ENCODE results near the gene DCUN1D3. TPM values are rescaled to one million over a fixed set of nuclear protein-coding genes. Genes with fewer than 3 reads are reported as not detected.

The DCUN1D3 gene
- total RNA-seq, 2 experiments from 2014 or later: 3.1 to 4.5 TPM

DNA sequence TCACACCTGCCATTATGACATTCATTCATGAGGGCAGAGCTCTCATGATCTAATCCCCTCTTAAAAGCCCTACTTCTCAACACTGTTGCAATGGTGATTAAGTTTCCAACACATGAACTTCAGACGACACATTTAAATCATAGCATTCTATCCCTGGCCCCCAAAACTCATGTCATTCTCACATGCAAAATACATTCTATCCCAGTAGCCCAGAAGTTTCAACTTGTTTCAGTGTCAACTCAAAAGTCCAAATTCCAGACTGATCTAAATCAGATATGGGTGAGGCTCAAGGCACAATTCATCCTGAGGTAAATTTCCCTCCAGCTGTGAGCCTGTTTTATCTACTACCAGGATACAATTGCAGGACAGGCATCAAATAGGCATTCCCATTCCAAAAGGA, 25.6 kb upstream of the DCUN1D3 start:
- no peak overlapping the region for H3K4me2 ChIP-seq (ENCODE audit: low read length)
- POLR2A ChIA-PET: interaction anchor here (0.7 kb wide), 1 partner anchor 172 kb away, joined by 3 read pairs; no protein-coding TSS in a partner anchor
- H3K27ac ChIP-seq (ENCODE audit: low read depth, low read length, poor library complexity, severe bottlenecking): no peak overlapping the region
- H3K4me3 ChIP-seq (ENCODE audit: low read depth, low read length, poor library complexity, severe bottlenecking): no peak overlapping the region
- no peaks in the 10 kb centered on the region for H3K79me2 ChIP-seq (ENCODE audit: insufficient read depth, low read depth, low read length)
- no peaks in the 10 kb centered on the region for H3K36me3 ChIP-seq (ENCODE audit: insufficient read depth, low read length)
- intact Hi-C loops (cut with micrococcal nuclease; ENCODE audit: unreplicated experiment): no loop called here
- no peaks in the 10 kb centered on the region for H4K20me1 ChIP-seq (ENCODE audit: insufficient read depth, low read length)
- H3K9me2 ChIP-seq (ENCODE audit: insufficient read depth, low read length): no peaks in the 10 kb centered on the region
- no peaks in the 10 kb centered on the region for H3K4me1 ChIP-seq (ENCODE audit: insufficient read depth, low read length, poor library complexity, severe bottlenecking)
- CTCF ChIA-PET (ENCODE audit: unreplicated experiment): no interaction called here
- TF ChIP-seq, protein P1, sequence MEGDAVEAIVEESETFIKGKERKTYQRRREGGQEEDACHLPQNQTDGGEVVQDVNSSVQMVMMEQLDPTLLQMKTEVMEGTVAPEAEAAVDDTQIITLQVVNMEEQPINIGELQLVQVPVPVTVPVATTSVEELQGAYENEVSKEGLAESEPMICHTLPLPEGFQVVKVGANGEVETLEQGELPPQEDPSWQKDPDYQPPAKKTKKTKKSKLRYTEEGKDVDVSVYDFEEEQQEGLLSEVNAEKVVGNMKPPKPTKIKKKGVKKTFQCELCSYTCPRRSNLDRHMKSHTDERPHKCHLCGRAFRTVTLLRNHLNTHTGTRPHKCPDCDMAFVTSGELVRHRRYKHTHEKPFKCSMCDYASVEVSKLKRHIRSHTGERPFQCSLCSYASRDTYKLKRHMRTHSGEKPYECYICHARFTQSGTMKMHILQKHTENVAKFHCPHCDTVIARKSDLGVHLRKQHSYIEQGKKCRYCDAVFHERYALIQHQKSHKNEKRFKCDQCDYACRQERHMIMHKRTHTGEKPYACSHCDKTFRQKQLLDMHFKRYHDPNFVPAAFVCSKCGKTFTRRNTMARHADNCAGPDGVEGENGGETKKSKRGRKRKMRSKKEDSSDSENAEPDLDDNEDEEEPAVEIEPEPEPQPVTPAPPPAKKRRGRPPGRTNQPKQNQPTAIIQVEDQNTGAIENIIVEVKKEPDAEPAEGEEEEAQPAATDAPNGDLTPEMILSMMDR (conservative IDR thresholded peaks at IDR 0.05; ENCODE audit: low read length): no peak
- no peak for TF ChIP-seq EZH2phosphoT487 (IDR thresholded peaks at IDR 0.05; ENCODE audit: borderline replicate concordance, low read depth, low read length)
- no peak overlapping the region for H2AFZ ChIP-seq (ENCODE audit: low read length)
- no TSS peak for BruUV-seq (replicated peaks)
- no peak for DNase-seq (ENCODE audit: low spot score)
- H3K9me3 ChIP-seq (ENCODE audit: low read length): no peaks in the 10 kb centered on the region

DNA sequence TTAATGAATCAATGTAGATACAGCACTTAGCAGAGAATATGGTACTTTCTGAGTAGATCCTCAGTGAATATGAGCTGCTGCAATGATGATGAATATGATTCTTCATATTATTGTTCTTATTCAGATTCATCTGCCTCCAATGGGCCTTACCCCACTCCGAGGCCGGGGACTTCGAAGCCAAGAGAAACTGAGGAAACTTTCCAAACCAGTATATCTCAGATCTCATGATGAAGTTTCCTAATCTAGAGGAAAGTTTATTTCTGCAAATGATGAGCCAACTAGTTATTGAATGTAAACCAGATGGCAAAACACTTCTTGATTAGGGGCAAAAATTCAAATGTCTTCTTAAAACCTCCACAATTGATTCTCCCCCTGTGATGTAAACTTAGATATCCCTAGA, 23.7 kb upstream of the DCUN1D3 start:
- Histone ChIP-seq H3K36me3 (ENCODE audit: insufficient read depth, low read length) (no peaks in the 10 kb centered on the region), H3K4me1 (ENCODE audit: insufficient read depth, low read length, poor library complexity, severe bottlenecking) (no peaks in the 10 kb centered on the region), H3K9me2 (ENCODE audit: insufficient read depth, low read length) (no peaks in the 10 kb centered on the region), H3K79me2 (ENCODE audit: insufficient read depth, low read depth, low read length) (no peaks in the 10 kb centered on the region), H4K20me1 (ENCODE audit: insufficient read depth, low read length) (no peaks in the 10 kb centered on the region), H3K4me3 (ENCODE audit: low read depth, low read length, poor library complexity, severe bottlenecking) (no peak overlapping the region), H3K4me2 (ENCODE audit: low read length) (no peak overlapping the region), H2AFZ (ENCODE audit: low read length) (no peak overlapping the region), H3K9me3 (ENCODE audit: low read length) (no peaks in the 10 kb centered on the region), H3K27ac (ENCODE audit: low read depth, low read length, poor library complexity, severe bottlenecking) (no peak overlapping the region)
- DNase-seq (ENCODE audit: low spot score): no peak
- intact Hi-C loops (cut with micrococcal nuclease; ENCODE audit: unreplicated experiment): no loop called here
- no TSS peak for BruUV-seq (replicated peaks)
- ChIA-PET POLR2A (no interaction called here), CTCF (ENCODE audit: unreplicated experiment) (no interaction called here)
- TF ChIP-seq EZH2phosphoT487 (IDR thresholded peaks at IDR 0.05; ENCODE audit: borderline replicate concordance, low read depth, low read length): no peak
- TF ChIP-seq, protein P1 (conservative IDR thresholded peaks at IDR 0.05; ENCODE audit: low read length): no peak

DNA sequence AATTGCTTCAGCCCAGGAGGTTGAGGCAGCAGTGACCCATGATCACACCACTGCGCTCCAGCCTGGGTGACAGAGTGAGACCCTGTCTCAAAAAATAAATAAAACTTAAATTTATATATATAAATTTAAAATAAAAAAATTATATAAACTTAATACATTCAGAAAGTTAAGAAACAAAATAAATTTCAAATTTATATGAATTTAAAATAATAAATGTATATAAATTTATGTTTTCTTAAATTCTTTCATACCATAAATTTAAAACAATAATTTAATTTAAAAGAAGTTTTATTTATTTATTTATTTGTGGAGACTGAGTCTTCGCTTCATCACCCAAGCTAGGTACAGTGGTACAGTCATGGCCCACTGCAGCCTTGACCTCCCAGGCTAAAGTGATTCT, 20.6 kb upstream of the DCUN1D3 start:
- no peaks in the 10 kb centered on the region for H3K36me3 ChIP-seq (ENCODE audit: insufficient read depth, low read length)
- TF ChIP-seq EZH2phosphoT487 (IDR thresholded peaks at IDR 0.05; ENCODE audit: borderline replicate concordance, low read depth, low read length): no peak
- TF ChIP-seq, protein P1 (conservative IDR thresholded peaks at IDR 0.05; ENCODE audit: low read length): no peak
- no TSS peak for BruUV-seq (replicated peaks)
- no peaks in the 10 kb centered on the region for H3K79me2 ChIP-seq (ENCODE audit: insufficient read depth, low read depth, low read length)
- H3K9me2 ChIP-seq (ENCODE audit: insufficient read depth, low read length): no peaks in the 10 kb centered on the region
- no peaks in the 10 kb centered on the region for H3K9me3 ChIP-seq (ENCODE audit: low read length)
- H3K27ac ChIP-seq (ENCODE audit: low read depth, low read length, poor library complexity, severe bottlenecking): no peak overlapping the region
- no peak overlapping the region for H3K4me2 ChIP-seq (ENCODE audit: low read length)
- H2AFZ ChIP-seq (ENCODE audit: low read length): no peak overlapping the region
- intact Hi-C loops (cut with micrococcal nuclease; ENCODE audit: unreplicated experiment): no loop called here
- H3K4me3 ChIP-seq (ENCODE audit: low read depth, low read length, poor library complexity, severe bottlenecking): no peak overlapping the region
- ChIA-PET POLR2A (interaction anchor here (0.5 to 0.6 kb wide), 2 partner anchors 354 to 1271 kb away, joined by 3 to 4 read pairs; no protein-coding TSS in a partner anchor), CTCF (ENCODE audit: unreplicated experiment) (no interaction called here)
- no peaks in the 10 kb centered on the region for H3K4me1 ChIP-seq (ENCODE audit: insufficient read depth, low read length, poor library complexity, severe bottlenecking)
- H4K20me1 ChIP-seq (ENCODE audit: insufficient read depth, low read length): no peaks in the 10 kb centered on the region
- DNase-seq (ENCODE audit: low spot score): no peak
